Right atrium auricular region (tissue), 2 donors: ENCODE results near the gene HAP1. TPM values are rescaled to one million over a fixed set of nuclear protein-coding genes. Genes with fewer than 3 reads are reported as not detected.

Experiments
- DNase-seq: peaks from one replicate; pipeline ENCODE4 v3.0.0-alpha.2; 2019; ENCODE audit warnings: low spot score
- H3K27ac ChIP-seq, 2 donors: fragments of 200-600 bp; sonication (generic); 1 replicate in 1 of 2; 2 replicates in 1 of 2; pipeline ENCODE4 v1.5.1; 2016 to 2019
- H3K27me3 ChIP-seq, 2 donors: fragments of 200-600 bp; sonication (generic); one replicate each; pipeline versions ENCODE4 v1.5.1 to v1.6.0; 2017 to 2019
- H3K36me3 ChIP-seq: fragments of 200-600 bp; sonication (generic); one replicate; pipeline ENCODE4 v1.5.1; 2016
- H3K4me1 ChIP-seq, 2 donors: fragments of 200-600 bp; sonication (generic); one replicate each; pipeline versions ENCODE4 v1.5.1 to v1.6.0; 2017 to 2019
- H3K4me3 ChIP-seq, 2 donors: fragments of 200-600 bp; sonication (generic); 1 replicate in 1 of 2; 2 replicates in 1 of 2; pipeline ENCODE4 v1.5.1; 2017 to 2019; ENCODE audit warnings: mild to moderate bottlenecking in 1 of 2, moderate library complexity in 1 of 2
- H3K9me3 ChIP-seq, 2 donors: fragments of 200-600 bp; sonication (generic); one replicate each; pipeline ENCODE4 v1.5.1; 2019
- CTCF ChIP-seq, 2 donors: fragments of 200-600 bp; sonication (generic); IDR thresholded peaks; one replicate each; pipeline ENCODE4 v1.5.1; 2019; ENCODE audit warnings: antibody characterized with exemption in 2 of 2
- total RNA-seq, 2 donors: library from RNA; depleted of rRNA; stranded (reverse); fragments of >200 nt; gene quantifications; one replicate each; pipeline ENCODE4 v1.1.0, GENCODE V29; 2016

HAP1 gene
- total RNA-seq, 2 donors from 2014 or later = 0.08 TPM; not detected in 1

DNA sequence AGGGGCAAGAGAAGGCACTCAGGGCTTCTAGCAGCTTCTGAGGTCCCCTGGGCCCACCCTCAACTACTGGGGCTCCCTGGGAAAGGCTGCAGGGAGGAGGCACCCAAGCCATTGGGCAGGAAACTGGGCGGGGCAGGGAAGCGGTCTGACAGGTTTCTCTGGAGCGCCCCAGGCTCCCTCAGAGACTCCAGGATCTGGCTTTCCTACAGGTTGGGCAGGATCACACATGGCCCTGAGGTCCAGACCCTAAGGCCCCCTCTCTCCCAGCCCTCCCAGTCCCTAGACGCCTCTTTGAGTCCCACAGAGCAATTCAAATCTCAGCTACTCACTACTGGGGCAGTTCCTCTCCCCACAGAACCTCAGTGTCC lies 37.8 kb upstream of the HAP1 start:
- Histone ChIP-seq H3K4me3 (no peak overlapping the region), H3K9me3 (no peaks in the 10 kb centered on the region), H3K4me1 (peaks cover 0 to 52% of the 10 kb centered on the region in 2 donors), H3K36me3 (peaks cover 58% of the 10 kb centered on the region), H3K27me3 (no peaks in the 10 kb centered on the region), H3K27ac (peak overlapping the region; percentile 97)
- no peak for TF ChIP-seq CTCF (IDR thresholded peaks at IDR 0.05)
- DNase-seq = no peak

GRCh38 chr17:41771389-41772206 lies 37.2 kb upstream of the HAP1 start:
- peaks cover 63% of the 10 kb centered on the region for H3K36me3 ChIP-seq
- TF ChIP-seq CTCF (IDR thresholded peaks at IDR 0.05) = no peak
- peak overlapping the region; percentile 97 for H3K27ac ChIP-seq
- H3K9me3 ChIP-seq = no peaks in the 10 kb centered on the region
- H3K4me1 ChIP-seq = peaks cover 0 to 46% of the 10 kb centered on the region in 2 donors
- H3K4me3 ChIP-seq = no peak overlapping the region
- DNase-seq = no peak
- no peaks in the 10 kb centered on the region for H3K27me3 ChIP-seq

DNA sequence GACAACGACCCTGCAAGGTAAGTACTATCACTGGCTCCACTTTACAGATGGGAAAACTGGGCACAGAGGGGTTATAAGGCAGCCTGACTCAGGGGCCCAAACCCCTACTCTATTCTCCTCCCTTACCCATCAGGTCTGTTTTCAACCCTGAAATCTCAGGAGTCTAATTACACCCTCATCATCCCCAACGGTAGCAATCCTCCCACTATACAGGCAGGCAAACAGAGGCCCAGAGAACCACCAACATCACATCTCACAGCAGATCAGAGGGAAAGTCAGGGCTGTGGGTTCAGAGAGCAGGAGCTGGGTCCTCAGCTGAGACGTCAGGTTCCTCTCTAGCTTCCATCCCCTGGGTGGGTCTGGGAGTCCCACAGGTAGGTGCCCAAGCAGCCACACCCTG lies 35.5 kb upstream of the HAP1 start:
- Histone ChIP-seq H3K9me3 (no peaks in the 10 kb centered on the region), H3K27ac (no peak overlapping the region), H3K27me3 (no peaks in the 10 kb centered on the region), H3K4me3 (no peak overlapping the region), H3K4me1 (peaks cover 0 to 30% of the 10 kb centered on the region in 2 donors), H3K36me3 (peaks cover 79% of the 10 kb centered on the region)
- TF ChIP-seq CTCF (IDR thresholded peaks at IDR 0.05) = no peak
- no peak for DNase-seq

DNA sequence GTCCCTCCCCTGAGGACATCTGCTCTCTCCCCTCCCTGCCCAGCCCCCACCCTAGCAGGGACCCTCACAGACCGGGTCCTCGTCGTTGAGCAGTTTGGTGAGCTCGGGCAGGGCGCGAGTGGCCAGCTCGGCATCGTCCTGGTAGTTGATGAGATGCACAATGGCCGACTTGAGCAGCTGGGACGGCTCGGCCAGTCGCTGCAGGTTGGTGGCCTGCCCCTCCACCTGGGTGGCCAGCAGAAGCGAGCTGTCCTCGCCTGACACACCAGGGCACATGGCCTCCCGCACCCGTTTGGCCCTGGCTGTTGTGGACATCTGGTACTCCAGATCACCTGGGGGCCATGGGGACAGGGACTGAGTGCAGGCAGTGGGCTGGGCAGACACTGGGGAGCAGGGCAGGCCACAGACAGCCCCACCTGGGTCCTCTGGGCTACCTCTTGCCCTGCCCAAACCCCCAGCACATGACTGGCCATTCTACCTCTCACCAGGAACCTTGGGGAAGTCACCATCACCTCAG lies 35.0 kb upstream of the HAP1 start:
- Histone ChIP-seq H3K27ac (no peak overlapping the region), H3K27me3 (no peaks in the 10 kb centered on the region), H3K36me3 (peaks cover 85% of the 10 kb centered on the region), H3K9me3 (no peaks in the 10 kb centered on the region), H3K4me1 (peaks cover 0 to 24% of the 10 kb centered on the region in 2 donors), H3K4me3 (no peak overlapping the region)
- TF ChIP-seq CTCF (IDR thresholded peaks at IDR 0.05) = no peak
- DNase-seq = no peak

DNA sequence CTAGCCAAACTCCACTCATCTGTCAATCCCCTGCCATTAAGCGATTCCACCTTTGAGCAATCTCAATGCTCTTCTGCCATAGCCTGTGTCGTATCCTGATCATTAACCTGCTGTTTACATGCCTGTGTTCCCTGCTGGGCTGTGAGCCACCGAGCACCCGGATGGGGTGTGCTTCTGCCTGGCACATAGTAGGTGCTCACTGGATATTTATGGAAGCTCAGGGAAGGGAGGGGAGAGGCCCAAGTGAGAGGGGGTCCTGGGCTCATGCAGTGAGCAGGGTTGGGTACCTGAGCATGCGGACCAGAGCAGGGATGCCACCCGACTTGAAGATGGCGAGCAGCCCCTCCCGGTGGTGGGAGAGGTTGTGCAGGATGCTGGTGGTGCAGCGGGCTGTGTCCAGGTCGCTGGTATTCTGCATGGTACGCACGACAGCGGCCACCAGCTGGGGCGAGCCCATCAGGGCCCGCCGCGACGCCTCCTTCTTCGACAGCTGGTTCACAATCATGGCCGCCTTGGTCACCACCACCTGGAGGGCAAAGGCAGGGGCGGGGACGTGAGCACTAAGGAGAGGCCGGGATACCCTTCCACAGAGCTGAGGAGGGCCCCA lies 34.3 kb upstream of the HAP1 start:
- DNase-seq = no peak
- no peak for TF ChIP-seq CTCF (IDR thresholded peaks at IDR 0.05)
- Histone ChIP-seq H3K27me3 (no peaks in the 10 kb centered on the region), H3K4me3 (no peak overlapping the region), H3K9me3 (no peaks in the 10 kb centered on the region), H3K27ac (no peak overlapping the region), H3K4me1 (peaks cover 0 to 18% of the 10 kb centered on the region in 2 donors), H3K36me3 (peaks cover 91% of the 10 kb centered on the region)
